H9 (cell line): ENCODE data around the gene MARK2. TPM values are rescaled to one million over a fixed set of nuclear protein-coding genes. Genes with fewer than 3 reads are reported as not detected.
A peak's percentile ranks its signal among the peaks of the same experiment; 100 is the strongest.

Experiments
- DNase-seq: peaks from one replicate; pipeline ENCODE4 v3.0.0-alpha.2; 2017
- H2AFZ ChIP-seq: one replicate; pipeline ENCODE4 v1.6.1; 2013; ENCODE audit warnings: mild to moderate bottlenecking, low read length, control low read depth, moderate library complexity
- H2AK5ac ChIP-seq: 2 replicates; pipeline ENCODE4 v1.6.1; 2013; ENCODE audit warnings: low read length, control low read depth, mixed read lengths; ENCODE audit not compliant: insufficient read length
- H2BK120ac ChIP-seq: one replicate; pipeline ENCODE4 v1.6.1; 2013; ENCODE audit warnings: low read depth, mild to moderate bottlenecking, low read length, control low read depth, inconsistent platforms; ENCODE audit not compliant: poor library complexity, severe bottlenecking
- H2BK12ac ChIP-seq: 2 replicates; pipeline ENCODE4 v1.6.1; 2013; ENCODE audit warnings: low read length, control low read depth, mixed read lengths, low read depth; ENCODE audit not compliant: insufficient read length
- H2BK15ac ChIP-seq: 2 replicates; pipeline ENCODE4 v1.6.1; 2013; ENCODE audit warnings: low read depth, low read length, control low read depth
- H2BK20ac ChIP-seq: one replicate; pipeline ENCODE4 v1.6.1; 2013; ENCODE audit warnings: low read depth, mild to moderate bottlenecking, low read length, control low read depth, inconsistent platforms; ENCODE audit not compliant: poor library complexity, severe bottlenecking
- H2BK5ac ChIP-seq: 2 replicates; pipeline ENCODE4 v1.6.1; 2013; ENCODE audit warnings: low read length, control low read depth, mixed read lengths; ENCODE audit not compliant: insufficient read length
- H3K14ac ChIP-seq: 2 replicates; pipeline ENCODE4 v1.6.1; 2013; ENCODE audit warnings: low read length, control low read depth; ENCODE audit not compliant: insufficient read depth
- H3K18ac ChIP-seq: 2 replicates; pipeline ENCODE4 v1.6.1; 2013; ENCODE audit warnings: low read depth, mild to moderate bottlenecking, mixed read lengths, low read length, control low read depth; ENCODE audit not compliant: insufficient read length
- H3K23ac ChIP-seq: 2 replicates; pipeline ENCODE4 v1.6.1; 2013; ENCODE audit warnings: low read length, control low read depth, mixed read lengths, low read depth; ENCODE audit not compliant: insufficient read length
- H3K23me2 ChIP-seq: 2 replicates; pipeline ENCODE4 v1.6.1; 2013; ENCODE audit warnings: low read depth, mild to moderate bottlenecking, mixed read lengths, low read length, control low read depth; ENCODE audit not compliant: insufficient read length, poor library complexity, severe bottlenecking
- H3K27ac ChIP-seq: 2 replicates; pipeline ENCODE4 v1.5.1; 2013; ENCODE audit warnings: low read length, control low read depth, mixed read lengths, low read depth; ENCODE audit not compliant: insufficient read length
- H3K27me3 ChIP-seq: 2 replicates; pipeline ENCODE4 v1.6.1; 2013; ENCODE audit warnings: low read length, control low read depth, inconsistent platforms; ENCODE audit not compliant: insufficient read depth
- H3K4ac ChIP-seq: 2 replicates; pipeline ENCODE4 v1.6.1; 2013; ENCODE audit warnings: low read depth, mild to moderate bottlenecking, control low read depth, inconsistent platforms, low read length, moderate library complexity
- H3K4me1 ChIP-seq: 2 replicates; pipeline ENCODE4 v1.6.1; 2013; ENCODE audit warnings: low read length, control low read depth, inconsistent platforms; ENCODE audit not compliant: insufficient read depth
- H3K4me2 ChIP-seq: 2 replicates; pipeline ENCODE4 v1.6.1; 2013; ENCODE audit warnings: low read length, control low read depth, mixed read lengths; ENCODE audit not compliant: insufficient read length, insufficient read depth
- H3K56ac ChIP-seq: 2 replicates; pipeline ENCODE4 v1.6.1; 2013; ENCODE audit warnings: low read depth, mild to moderate bottlenecking, mixed read lengths, low read length, control low read depth; ENCODE audit not compliant: insufficient read length
- H3K79me1 ChIP-seq: 2 replicates; pipeline ENCODE4 v1.6.1; 2013; ENCODE audit warnings: low read depth, mild to moderate bottlenecking, moderate library complexity, low read length, control low read depth, inconsistent platforms; ENCODE audit not compliant: insufficient read depth, poor library complexity, severe bottlenecking
- H3K79me2 ChIP-seq: 2 replicates; pipeline ENCODE4 v1.6.1; 2013; ENCODE audit warnings: low read length, control low read depth, inconsistent platforms; ENCODE audit not compliant: insufficient read depth
- H3K9ac ChIP-seq: 2 replicates; pipeline ENCODE4 v1.6.1; 2013; ENCODE audit warnings: low read length, control low read depth, mixed read lengths; ENCODE audit not compliant: insufficient read length; ENCODE audit errors: extremely low read depth
- H3K9me3 ChIP-seq: one replicate; pipeline ENCODE4 v1.6.1; 2013; ENCODE audit warnings: low read depth, low read length, inconsistent platforms; ENCODE audit not compliant: control insufficient read depth
- H3T11ph ChIP-seq: one replicate; pipeline ENCODE4 v1.6.1; 2013; ENCODE audit warnings: mild to moderate bottlenecking, low read length, control low read depth, inconsistent platforms
- H4K20me1 ChIP-seq: one replicate; pipeline ENCODE4 v1.6.1; 2013; ENCODE audit not compliant: control insufficient read depth, insufficient read length, insufficient read depth
- H4K5ac ChIP-seq: 2 replicates; pipeline ENCODE4 v1.6.1; 2013; ENCODE audit warnings: low read depth, mild to moderate bottlenecking, mixed read lengths, low read length, control low read depth; ENCODE audit not compliant: insufficient read length
- H4K8ac ChIP-seq: replicated peaks from 2 replicates; pipeline ENCODE4 v1.6.1; 2013; ENCODE audit warnings: low read length, control low read depth, mixed read lengths, low read depth; ENCODE audit not compliant: insufficient read length
- H4K91ac ChIP-seq: 2 replicates; pipeline ENCODE4 v1.6.1; 2013; ENCODE audit warnings: low read depth, mild to moderate bottlenecking, moderate library complexity, mixed read lengths, low read length, control low read depth; ENCODE audit not compliant: insufficient read length
- H3K27ac Mint-ChIP-seq, 3 experiments: 2 replicates in 2 of 3; 3 replicates in 1 of 3; pipeline ENCODE4 v1.8.0; 2020 to 2021; ENCODE audit warnings: mixed read lengths in 3 of 3, mild to moderate bottlenecking in 1 of 3, moderate library complexity in 1 of 3
- H3K27me3 Mint-ChIP-seq: 2 replicates; pipeline ENCODE4 v1.8.0; 2021; ENCODE audit warnings: low read depth, mild to moderate bottlenecking, moderate library complexity, mixed read lengths
- H3K36me3 Mint-ChIP-seq, 3 experiments: 2 replicates in 2 of 3; 3 replicates in 1 of 3; pipeline ENCODE4 v1.8.0; 2020 to 2021; ENCODE audit warnings: low read depth in 3 of 3, mixed read lengths in 3 of 3; ENCODE audit not compliant: insufficient read depth in 1 of 3
- H3K4me1 Mint-ChIP-seq, 2 experiments: 2 replicates each; pipeline ENCODE4 v1.8.0; 2020; ENCODE audit warnings: mixed read lengths in 2 of 2
- H3K4me3 Mint-ChIP-seq, 2 experiments: 2 replicates in 1 of 2; 3 replicates in 1 of 2; pipeline ENCODE4 v1.8.0; 2020 to 2021; ENCODE audit warnings: mild to moderate bottlenecking in 2 of 2, mixed read lengths in 2 of 2, moderate library complexity in 1 of 2
- H3K9me3 Mint-ChIP-seq, 2 experiments: 2 replicates in 1 of 2; 3 replicates in 1 of 2; pipeline ENCODE4 v1.8.0; 2020; ENCODE audit warnings: mild to moderate bottlenecking in 2 of 2, mixed read lengths in 2 of 2, moderate library complexity in 1 of 2
- CTCF ChIP-seq: fragments of 200-600 bp; sonication (generic); conservative IDR thresholded peaks from 3 replicates; pipeline ENCODE4 v1.8.0; 2021; ENCODE audit warnings: antibody characterized with exemption, mild to moderate bottlenecking
- WGBS: extraction: QIAGEN DNeasy Blood & Tissue Kit; methylation state at CpG from one replicate; pipeline ENCODE4 v1.1.7; 2013; ENCODE audit warnings: missing lambda C conversion rate, low lambda C conversion rate, mixed read lengths; ENCODE audit not compliant: insufficient read length; ENCODE audit errors: extremely low coverage; 5-methylcytosine and 5-hydroxymethylcytosine counted together
- total RNA-seq: library from RNA; stranded (reverse); gene quantifications from 2 replicates; pipeline ENCODE4 v1.2.1, GENCODE V29; 2021

The MARK2 gene
- total RNA-seq, 1 experiment from 2014 or later = 45.7 TPM

- H2AK5ac ChIP-seq = peak overlapping the region; percentile 52
- no peak for TF ChIP-seq CTCF
- H3K27me3 ChIP-seq = no peaks in the 10 kb centered on the region
- H4K8ac ChIP-seq = no peak overlapping the region
- peaks cover 4% of the 10 kb centered on the region for H4K20me1 ChIP-seq
- Mint-ChIP-seq H3K4me1 (peaks cover 53 to 69% of the 10 kb centered on the region in 2 experiments), H3K27ac (peak overlapping the region in 2 of 3 experiments; percentile 76 to 96; a peak in 5 of 7 replicates), H3K4me3 (no peak overlapping the region; a peak in 2 of 5 replicates), H3K27me3 (no peaks in the 10 kb centered on the region; the same call in 1 of the 2 replicates), H3K9me3 (no peaks in the 10 kb centered on the region), H3K36me3 (peaks cover 5 to 31% (median 27%) of the 10 kb centered on the region in 3 experiments; a peak in 6 of 7 replicates)
- peaks cover 15% of the 10 kb centered on the region for H3K4me1 ChIP-seq
- no peak overlapping the region for H4K5ac ChIP-seq
- no peaks in the 10 kb centered on the region for H3K9me3 ChIP-seq
- no peak overlapping the region for H3T11ph ChIP-seq
- no peak overlapping the region for H3K56ac ChIP-seq
- no CpG with 5 or more reads among the region's 3 CpGs for WGBS
- no peak overlapping the region for H3K14ac ChIP-seq
- peak overlapping the region; percentile 76 for H3K27ac ChIP-seq
- no peak overlapping the region for H2BK120ac ChIP-seq
- peak overlapping the region; percentile 35 for H3K18ac ChIP-seq
- no peak overlapping the region for H2BK12ac ChIP-seq
- H3K9ac ChIP-seq = peak overlapping the region; percentile 52
- no peak overlapping the region for H2BK5ac ChIP-seq
- H3K23me2 ChIP-seq = no peaks in the 10 kb centered on the region
- H4K91ac ChIP-seq = peak overlapping the region; percentile 80
- H2BK20ac ChIP-seq = no peak overlapping the region
- peaks cover 14% of the 10 kb centered on the region for H3K79me1 ChIP-seq
- H2AFZ ChIP-seq = no peak overlapping the region
- H3K79me2 ChIP-seq = peaks cover 33% of the 10 kb centered on the region; the same call in 1 of the 2 replicates
- H3K4me2 ChIP-seq = peak overlapping the region; percentile 23
- peak; percentile 69 for DNase-seq
- no peak overlapping the region for H3K4ac ChIP-seq
- H2BK15ac ChIP-seq = no peak overlapping the region
- H3K23ac ChIP-seq = no peak overlapping the region
These were observed 8.5 kb downstream of the MARK2 start for GRCh38 chr11:63847363-63847762.
